GM21515 (cell line): ENCODE results near the gene SMAD7.

ENCODE experiments used
- ATAC-seq: cut with Tn5 transposase; IDR thresholded peaks from one replicate; pipeline ENCODE4 v1.9.1; 2021; ENCODE audit not compliant: unreplicated experiment

The SMAD7 gene

DNA sequence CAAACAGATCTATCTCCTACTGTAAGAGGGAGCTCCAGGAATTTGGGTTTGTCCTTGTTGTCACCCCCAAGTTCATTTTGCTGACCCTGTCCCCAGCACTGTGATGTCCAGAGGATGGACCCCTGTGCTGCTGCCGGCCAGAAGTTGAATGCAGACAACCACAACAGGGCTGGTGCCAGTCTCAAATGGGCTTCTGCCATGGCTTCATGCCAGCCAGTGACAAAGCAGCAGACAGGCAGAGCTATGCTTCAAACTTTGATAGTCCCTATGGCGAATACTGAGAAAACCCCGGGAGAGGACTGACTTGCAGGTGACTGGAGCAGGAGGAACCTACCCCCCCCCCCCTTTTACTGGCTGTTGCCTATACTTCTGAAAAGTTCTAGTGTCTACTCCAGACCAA is 3.2 kb downstream of the SMAD7 start:
- no peak for ATAC-seq

- ATAC-seq, result no peak
These were observed 3.7 kb downstream of the SMAD7 start for GRCh38 chr18:48947092-48947491.

GRCh38 chr18:48946329-48946835 is 4.4 kb downstream of the SMAD7 start:
- ATAC-seq, result no peak

DNA sequence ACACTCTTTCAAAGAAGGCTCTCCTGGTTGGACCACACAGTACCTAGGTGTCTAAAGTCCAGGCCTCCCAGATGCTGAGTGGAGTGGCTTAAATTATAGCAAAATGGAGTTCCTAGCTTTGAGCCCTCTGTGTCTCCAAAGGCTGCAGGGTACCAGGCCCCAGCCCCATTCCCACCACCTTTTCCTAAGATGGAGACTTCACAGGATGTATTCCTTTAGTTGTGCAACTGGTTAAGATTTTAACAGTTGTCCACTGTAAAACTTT is 4.9 kb downstream of the SMAD7 start:
- no peak for ATAC-seq

GRCh38 chr18:48944634-48945033 is 6.1 kb downstream of the SMAD7 start:
- no peak for ATAC-seq

- no peak for ATAC-seq
These were observed 6.8 kb downstream of the SMAD7 start for GRCh38 chr18:48943736-48944527.

DNA sequence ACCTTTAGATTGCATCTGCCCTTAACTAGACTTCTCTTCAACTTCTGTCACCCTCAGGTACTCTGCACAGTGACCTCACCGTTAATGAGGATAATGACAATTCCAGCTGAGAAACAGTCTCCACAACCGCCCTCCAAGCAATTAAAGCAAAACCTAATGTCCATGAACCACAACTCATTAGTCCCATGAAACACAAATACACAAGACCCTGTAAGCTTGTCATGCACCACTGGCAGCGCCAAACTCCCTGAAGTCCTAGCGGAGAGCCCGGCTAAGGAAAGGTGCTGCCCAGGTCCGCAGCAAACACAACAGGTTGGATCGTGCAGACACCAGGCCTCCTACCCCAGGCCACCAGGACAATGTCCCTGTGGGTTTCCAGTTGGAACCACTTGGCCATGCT is 7.4 kb downstream of the SMAD7 start:
- ATAC-seq, result no peak

- ATAC-seq, result no peak
These were observed 8.1 kb downstream of the SMAD7 start for GRCh38 chr18:48942554-48943261.

DNA sequence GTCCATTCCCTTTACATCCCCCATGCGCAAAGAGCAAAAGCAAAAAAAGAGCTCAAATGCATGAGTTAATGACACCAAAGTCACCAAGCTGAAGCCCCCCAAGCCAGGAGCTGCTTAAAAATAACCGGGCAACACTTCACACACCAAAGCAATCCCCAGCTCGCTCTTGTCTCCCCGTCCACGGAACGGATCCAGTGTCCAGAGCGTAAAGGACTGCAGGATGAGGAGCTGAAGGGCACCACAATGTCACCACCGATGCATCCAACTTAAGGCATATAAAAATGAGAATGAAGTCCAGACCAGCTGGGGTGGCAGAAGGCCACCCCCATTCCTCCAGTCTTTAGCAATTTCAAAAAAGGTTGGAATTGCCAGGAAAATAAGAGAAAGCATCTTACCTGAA is 8.7 kb downstream of the SMAD7 start:
- no peak for ATAC-seq

- no peak for ATAC-seq
These were observed 9.1 kb downstream of the SMAD7 start for GRCh38 chr18:48941672-48942071.

DNA sequence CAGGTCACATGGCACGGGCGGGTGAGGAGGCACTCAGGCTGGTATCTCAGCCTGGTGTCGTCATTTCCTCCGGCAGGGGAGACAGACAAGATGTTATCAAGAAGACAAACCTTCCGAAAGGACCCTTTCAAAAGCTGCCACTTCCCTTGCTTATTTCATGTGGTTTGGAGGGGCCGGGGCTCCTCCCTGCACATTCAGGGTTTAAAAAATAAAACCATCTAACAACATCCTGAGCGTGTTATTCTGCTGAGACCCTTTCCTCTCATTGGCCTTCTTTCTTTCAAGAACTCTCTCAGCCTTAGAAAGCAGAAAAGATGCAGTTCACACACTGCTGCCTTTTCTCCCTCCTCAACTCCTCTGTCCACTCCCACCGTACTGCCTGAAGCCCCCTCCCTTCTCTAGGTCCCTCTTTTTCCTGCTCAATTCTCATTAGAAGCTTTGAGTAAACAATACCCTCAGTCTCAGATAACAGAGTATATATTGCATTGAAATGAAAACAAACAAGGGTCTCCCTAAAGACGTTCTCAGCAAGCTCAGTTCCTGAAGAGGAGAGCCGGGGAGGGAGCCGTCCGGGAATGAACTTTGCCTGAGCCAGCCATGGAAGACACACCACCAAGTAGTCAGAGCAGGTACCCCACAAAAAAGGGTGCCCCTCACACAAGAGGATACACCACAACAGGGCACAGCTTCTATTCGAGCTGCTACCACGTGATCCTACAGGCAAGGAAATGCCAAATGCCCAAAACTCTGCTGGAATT is 9.7 kb downstream of the SMAD7 start:
- ATAC-seq, result no peak

DNA sequence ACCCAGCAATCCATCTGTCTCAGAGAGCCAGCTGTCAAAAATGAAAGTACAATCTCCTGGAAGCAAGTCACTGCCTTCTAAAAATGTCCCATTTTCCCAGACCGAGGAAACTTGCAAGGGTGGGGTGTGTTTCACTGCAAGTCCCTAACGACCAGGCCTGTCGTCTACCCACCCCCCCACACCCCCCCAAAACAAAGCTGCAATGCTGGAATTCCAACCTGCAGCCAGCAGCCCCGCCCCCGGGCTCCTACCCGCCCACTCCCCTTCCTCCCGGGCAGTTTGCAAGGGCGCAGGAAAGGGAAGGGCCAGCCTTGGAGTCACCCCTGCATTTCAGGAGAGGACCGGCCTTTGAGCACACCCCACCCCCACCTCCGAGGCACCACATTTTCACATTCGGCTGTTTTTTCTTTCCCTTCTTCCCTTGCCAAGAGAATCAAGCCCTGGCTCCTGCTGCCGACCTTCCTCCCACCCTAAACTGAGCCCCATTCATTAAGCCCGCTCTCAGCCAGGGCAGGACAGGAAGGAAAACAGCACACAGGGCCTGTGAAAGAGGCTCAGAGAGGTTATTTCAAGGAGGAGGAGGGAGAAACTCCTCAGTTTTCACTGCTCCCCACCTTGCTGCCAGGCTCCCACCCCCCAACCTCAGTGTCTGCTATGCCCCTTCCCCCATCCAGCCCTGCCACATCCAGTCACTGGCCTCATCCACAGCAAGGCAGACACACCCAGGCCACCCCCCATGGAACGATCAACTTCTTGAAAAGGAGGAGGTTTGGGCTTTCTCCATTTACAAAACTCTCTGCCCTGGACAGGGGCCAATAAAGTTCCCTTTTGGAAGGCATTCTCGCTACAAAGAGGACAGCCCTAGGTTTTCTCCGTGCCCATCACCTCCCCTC is 11.3 kb downstream of the SMAD7 start:
- no peak for ATAC-seq

- no peak for ATAC-seq
These were observed 11.9 kb downstream of the SMAD7 start for GRCh38 chr18:48938827-48939204.

GRCh38 chr18:48937869-48938750 is 12.7 kb downstream of the SMAD7 start:
- no peak for ATAC-seq

DNA sequence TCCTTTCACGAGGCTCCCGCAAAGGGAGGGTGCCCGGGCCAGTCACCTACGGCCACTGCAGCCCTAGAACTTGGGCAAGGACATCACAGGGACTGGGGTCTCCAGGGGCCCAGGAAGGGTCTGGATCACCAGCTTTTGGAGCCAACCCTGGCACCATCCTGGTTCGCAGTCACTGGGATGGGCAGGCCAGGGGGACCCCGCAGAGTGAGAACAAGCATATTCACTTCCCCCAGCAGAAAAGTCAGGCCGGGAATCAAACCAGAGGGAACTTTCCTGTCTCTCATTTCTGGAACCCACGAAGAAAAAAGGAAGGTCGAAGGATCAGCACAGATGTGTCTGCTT is 15.4 kb downstream of the SMAD7 start:
- no peak for ATAC-seq

GRCh38 chr18:48934723-48935432 is 15.9 kb downstream of the SMAD7 start:
- ATAC-seq, result peak; percentile 46

- ATAC-seq, result no peak
These were observed 16.4 kb downstream of the SMAD7 start for GRCh38 chr18:48934415-48934722.

DNA sequence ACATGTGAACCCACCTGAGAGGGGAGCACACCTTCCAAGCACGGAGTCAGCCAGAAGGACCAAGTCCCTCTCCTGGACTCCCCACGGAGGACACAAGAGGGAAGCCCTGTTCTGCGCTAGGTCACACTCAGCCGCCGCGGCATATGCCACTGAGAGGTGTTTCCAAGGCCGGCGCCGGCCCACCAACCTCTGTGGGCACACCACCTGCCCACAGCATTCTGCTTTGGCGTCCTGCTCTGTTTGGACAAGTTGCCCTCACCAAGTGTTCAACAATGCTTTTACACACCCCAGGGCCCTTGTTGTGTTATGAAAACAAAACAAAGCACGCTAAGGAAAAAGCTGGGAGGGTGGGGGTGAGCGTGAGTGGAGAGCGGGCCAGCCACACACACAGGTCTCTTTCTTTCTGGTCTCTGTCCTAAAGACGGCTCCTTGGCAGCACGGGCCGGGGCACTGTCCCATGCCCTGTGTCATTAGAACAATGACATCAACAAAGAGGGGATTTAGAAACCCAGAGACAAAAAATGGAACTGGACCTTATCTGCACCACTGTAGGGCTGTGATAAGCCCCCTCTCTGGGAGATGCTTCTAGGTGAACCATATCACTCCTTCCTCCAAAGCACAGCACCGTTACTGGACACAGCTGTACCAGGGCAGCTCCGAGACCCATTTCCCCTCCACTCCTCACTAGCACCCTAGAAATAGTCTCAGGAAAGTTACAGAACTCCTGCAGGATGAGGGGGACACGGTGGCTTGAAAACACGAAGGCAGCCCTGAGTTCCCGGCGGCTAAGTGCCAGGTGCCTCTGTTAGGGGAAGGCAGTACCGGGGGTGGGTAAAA is 17.0 kb downstream of the SMAD7 start:
- no peak for ATAC-seq
